Panc1 (cell line): Measurements from ENCODE around the gene NT5C1B.

ENCODE experiments used
- POLR2AphosphoS5 ChIP-seq: IDR thresholded peaks from 2 replicates; pipeline ENCODE4 v1.6.1; 2012; ENCODE audit warnings: mild to moderate bottlenecking, low read depth, low read length, moderate library complexity
- TF ChIP-seq, protein P1 (sequence below): fragments of 450-650 bp; IDR thresholded peaks from 2 replicates; pipeline ENCODE4 v1.5.1; 2017; ENCODE audit warnings: mild to moderate bottlenecking

DNA sequence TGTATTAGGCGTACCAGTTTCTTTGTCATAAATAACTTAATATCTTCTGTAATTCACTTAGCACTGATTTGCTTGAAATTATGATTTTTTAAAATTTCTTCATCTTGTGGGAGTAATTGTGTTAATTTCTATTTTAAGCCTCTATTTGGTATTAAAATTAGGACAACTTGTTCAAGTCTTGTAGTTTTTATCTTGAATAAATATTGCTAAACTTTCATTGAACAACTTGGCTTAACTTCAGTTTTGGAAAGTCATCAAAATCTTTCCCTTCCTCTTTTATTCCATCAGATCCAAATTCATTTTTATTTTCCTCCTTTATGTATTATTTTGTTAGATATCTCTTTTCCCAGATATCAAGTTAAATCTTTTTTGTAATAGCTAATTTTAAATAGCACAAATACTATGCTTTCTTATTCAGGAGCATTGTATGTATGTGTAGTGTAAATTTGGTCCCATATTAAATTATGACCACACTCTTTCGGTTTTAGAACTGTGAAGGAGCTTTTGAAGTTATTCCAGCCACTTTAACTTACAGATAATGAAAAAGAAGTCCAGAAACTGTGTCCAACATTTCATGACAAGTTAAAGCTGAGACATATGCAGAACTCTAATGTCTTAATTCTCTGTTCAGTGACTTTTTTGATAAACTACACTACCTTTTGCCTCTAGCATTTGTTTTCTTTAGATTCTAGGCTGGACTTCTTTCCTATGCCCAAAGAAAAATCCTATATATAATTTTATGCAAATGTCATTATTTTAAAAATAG lies 31.7 kb upstream of the NT5C1B start:
- no peak for TF ChIP-seq POLR2AphosphoS5
- TF ChIP-seq, protein P1, sequence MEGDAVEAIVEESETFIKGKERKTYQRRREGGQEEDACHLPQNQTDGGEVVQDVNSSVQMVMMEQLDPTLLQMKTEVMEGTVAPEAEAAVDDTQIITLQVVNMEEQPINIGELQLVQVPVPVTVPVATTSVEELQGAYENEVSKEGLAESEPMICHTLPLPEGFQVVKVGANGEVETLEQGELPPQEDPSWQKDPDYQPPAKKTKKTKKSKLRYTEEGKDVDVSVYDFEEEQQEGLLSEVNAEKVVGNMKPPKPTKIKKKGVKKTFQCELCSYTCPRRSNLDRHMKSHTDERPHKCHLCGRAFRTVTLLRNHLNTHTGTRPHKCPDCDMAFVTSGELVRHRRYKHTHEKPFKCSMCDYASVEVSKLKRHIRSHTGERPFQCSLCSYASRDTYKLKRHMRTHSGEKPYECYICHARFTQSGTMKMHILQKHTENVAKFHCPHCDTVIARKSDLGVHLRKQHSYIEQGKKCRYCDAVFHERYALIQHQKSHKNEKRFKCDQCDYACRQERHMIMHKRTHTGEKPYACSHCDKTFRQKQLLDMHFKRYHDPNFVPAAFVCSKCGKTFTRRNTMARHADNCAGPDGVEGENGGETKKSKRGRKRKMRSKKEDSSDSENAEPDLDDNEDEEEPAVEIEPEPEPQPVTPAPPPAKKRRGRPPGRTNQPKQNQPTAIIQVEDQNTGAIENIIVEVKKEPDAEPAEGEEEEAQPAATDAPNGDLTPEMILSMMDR, result no peak
